CD4-positive, alpha-beta T cell (primary cell): ENCODE data around the gene TMPRSS11A. TPM values are rescaled to one million over a fixed set of nuclear protein-coding genes. Genes with fewer than 3 reads are reported as not detected.

Source experiments
- ATAC-seq: fragments of 200-7000 bp; cut with Tn5 transposase; one replicate; pipeline ENCODE4 v1.10.0; 2022; ENCODE audit warnings: mild to moderate bottlenecking; ENCODE audit not compliant: poor library complexity
- CTCF ChIA-PET: fragments of 350-600 bp; sonication (Branson Sonifier 250); formaldehyde crosslinking; loops from one replicate; lab custom pipeline; 2021; ENCODE audit warnings: antibody characterized with exemption, inconsistent platforms; lab: Charles Lee
- POLR2A ChIA-PET: fragments of 350-600 bp; sonication (Branson Sonifier 250); formaldehyde crosslinking; loops from one replicate; lab custom pipeline; 2021; ENCODE audit warnings: antibody characterized with exemption, inconsistent platforms; lab: Charles Lee
- DNase-seq, 14 experiments: peaks; one replicate each; pipeline ENCODE4 v3.0.0-alpha.2; 2013 to 2020; ENCODE audit warnings: mixed read lengths in 2 of 14
- H3K27ac ChIP-seq, 2 donors: one replicate each; pipeline versions ENCODE4 v1.5.1 to v1.7.0; 2013; ENCODE audit warnings: low read length in 2 of 2, low read depth in 1 of 2, mild to moderate bottlenecking in 1 of 2
- H3K27me3 ChIP-seq, 2 experiments: 1 replicate in 1 of 2; 2 replicates in 1 of 2; pipeline versions ENCODE4 v1.6.1 to v1.7.0; 2013; ENCODE audit warnings: low read length in 2 of 2, control low read depth in 1 of 2, mild to moderate bottlenecking in 1 of 2, moderate library complexity in 1 of 2; ENCODE audit not compliant: insufficient read depth in 2 of 2, control insufficient read depth in 1 of 2
- H3K36me3 ChIP-seq: one replicate; pipeline ENCODE4 v1.6.1; 2013; ENCODE audit warnings: low read length, control low read depth; ENCODE audit not compliant: insufficient read depth
- H3K4me1 ChIP-seq: one replicate; pipeline ENCODE4 v1.6.1; 2013; ENCODE audit warnings: low read length, control low read depth; ENCODE audit not compliant: insufficient read depth
- H3K4me3 ChIP-seq: one replicate; pipeline ENCODE4 v1.5.1; 2013; ENCODE audit warnings: mild to moderate bottlenecking, low read length, moderate library complexity
- H3K9me3 ChIP-seq, 2 experiments: 1 replicate in 1 of 2; 2 replicates in 1 of 2; pipeline versions ENCODE4 v1.6.1 to v1.7.0; 2013; ENCODE audit warnings: low read length in 2 of 2, mild to moderate bottlenecking in 2 of 2, control low read depth in 1 of 2, moderate library complexity in 1 of 2; ENCODE audit not compliant: control insufficient read depth in 1 of 2, insufficient read depth in 1 of 2
- H3K27ac Mint-ChIP-seq: one replicate; pipeline ENCODE4 v1.8.0; 2020; ENCODE audit warnings: mixed read lengths
- H3K27me3 Mint-ChIP-seq: one replicate; pipeline ENCODE4 v1.8.0; 2021; ENCODE audit warnings: mixed read lengths
- H3K36me3 Mint-ChIP-seq: one replicate; pipeline ENCODE4 v1.8.0; 2021; ENCODE audit warnings: low read depth, mixed read lengths
- H3K4me1 Mint-ChIP-seq: one replicate; pipeline ENCODE4 v1.8.0; 2021; ENCODE audit warnings: low read depth, mixed read lengths
- H3K4me3 Mint-ChIP-seq: one replicate; pipeline ENCODE4 v1.8.0; 2020; ENCODE audit warnings: mild to moderate bottlenecking, mixed read lengths
- H3K9me3 Mint-ChIP-seq: one replicate; pipeline ENCODE4 v1.8.0; 2020; ENCODE audit warnings: mixed read lengths
- CTCF ChIP-seq: fragments of 200-600 bp; IDR thresholded peaks from one replicate; pipeline ENCODE4 v1.8.0; 2022; ENCODE audit warnings: antibody characterized with exemption, mild to moderate bottlenecking
- intact Hi-C, 2 experiments: fragments of 100-400 bp; cut with DNase I in 1 of 2; cut with micrococcal nuclease in 1 of 2; formaldehyde crosslinking; loops; one replicate each; pipeline versions ENCODE4 v1.15.1 to v1.9.0; 2023 to 2025; cut with DNase I, micrococcal nuclease
- total RNA-seq, 174 experiments: library from RNA in 2 of 174; stranded (reverse) in 2 of 174; gene quantifications; one replicate each; pipeline ENCODE4 v1.2.3 and lab custom pipeline; 2021 to 2026

Gene TMPRSS11A
- total RNA-seq, 2 experiments from 2014 or later = not detected

GRCh38 chr4:67980512-67980911 is 17.2 kb upstream of the TMPRSS11A start:
- intact Hi-C loops = no loop called here
- Mint-ChIP-seq H3K36me3 (no peaks in the 10 kb centered on the region), H3K27ac (no peak overlapping the region), H3K9me3 (no peaks in the 10 kb centered on the region), H3K4me1 (no peaks in the 10 kb centered on the region), H3K4me3 (no peak overlapping the region), H3K27me3 (peaks cover 14% of the 10 kb centered on the region)
- Histone ChIP-seq H3K27me3 (peaks cover 0 to 4% of the 10 kb centered on the region in 2 experiments), H3K27ac (no peak overlapping the region), H3K9me3 (peaks cover 0 to 9% of the 10 kb centered on the region in 2 experiments), H3K4me3 (no peak overlapping the region), H3K4me1 (no peaks in the 10 kb centered on the region), H3K36me3 (no peaks in the 10 kb centered on the region)
- no peak for ATAC-seq
- POLR2A ChIA-PET = no interaction called here
- no peak for DNase-seq
- TF ChIP-seq CTCF = no peak
- CTCF ChIA-PET = no interaction called here

GRCh38 chr4:67973608-67974007 is 10.3 kb upstream of the TMPRSS11A start:
- intact Hi-C loops = no loop called here
- ChIA-PET CTCF (no interaction called here), POLR2A (no interaction called here)
- H3K36me3 Mint-ChIP-seq = no peaks in the 10 kb centered on the region
- no peak overlapping the region for H3K4me3 Mint-ChIP-seq
- no peaks in the 10 kb centered on the region for H3K4me1 Mint-ChIP-seq
- ATAC-seq (no peak), DNase-seq (no peak)
- H3K27me3 ChIP-seq = no peaks in the 10 kb centered on the region
- no peak for TF ChIP-seq CTCF
- H3K4me1 ChIP-seq = no peaks in the 10 kb centered on the region
- H3K9me3 Mint-ChIP-seq = peaks cover 3% of the 10 kb centered on the region
- H3K27me3 Mint-ChIP-seq = no peaks in the 10 kb centered on the region
- H3K9me3 ChIP-seq = no peaks in the 10 kb centered on the region
- no peaks in the 10 kb centered on the region for H3K36me3 ChIP-seq
- H3K27ac Mint-ChIP-seq = no peak overlapping the region
- no peak overlapping the region for H3K4me3 ChIP-seq
- no peak overlapping the region for H3K27ac ChIP-seq

GRCh38 chr4:67954890-67955289 is 8.4 kb downstream of the TMPRSS11A start:
- no peak for TF ChIP-seq CTCF
- ATAC-seq (no peak), DNase-seq (no peak)
- no peaks in the 10 kb centered on the region for H3K9me3 ChIP-seq
- no peaks in the 10 kb centered on the region for H3K36me3 ChIP-seq
- Mint-ChIP-seq H3K4me3 (no peak overlapping the region), H3K27me3 (no peaks in the 10 kb centered on the region), H3K36me3 (no peaks in the 10 kb centered on the region), H3K9me3 (no peaks in the 10 kb centered on the region), H3K27ac (no peak overlapping the region), H3K4me1 (no peaks in the 10 kb centered on the region)
- ChIA-PET CTCF (no interaction called here), POLR2A (no interaction called here)
- intact Hi-C loops = no loop called here
- H3K4me3 ChIP-seq = no peak overlapping the region
- no peak overlapping the region for H3K27ac ChIP-seq
- no peaks in the 10 kb centered on the region for H3K4me1 ChIP-seq
- H3K27me3 ChIP-seq = no peaks in the 10 kb centered on the region
